GM23338 (cell line): ENCODE measurements around the gene VRK1. TPM values are rescaled to one million over a fixed set of nuclear protein-coding genes. Genes with fewer than 3 reads are reported as not detected.
A peak's percentile ranks its signal among the peaks of the same experiment; 100 is the strongest.

Experiments
- ATAC-seq: fragments of 200-7000 bp; cut with Tn5 transposase; 3 replicates; pipeline ENCODE4 v1.9.1; 2020
- DNase-seq: peaks from one replicate; pipeline ENCODE4 v3.0.0-alpha.2; 2015; ENCODE audit warnings: low spot score
- H2AFZ ChIP-seq: fragments of 200-600 bp; sonication (generic); 2 replicates; pipeline ENCODE4 v1.8.0; 2016; ENCODE audit warnings: antibody characterized with exemption, mild to moderate bottlenecking, moderate library complexity
- H3F3A ChIP-seq: fragments of 200-600 bp; sonication (generic); replicated peaks from 2 replicates; pipeline ENCODE4 v1.8.0; 2017; ENCODE audit warnings: antibody characterized with exemption, mixed run types, low read depth
- H3K27ac ChIP-seq: fragments of 200-600 bp; sonication (generic); 2 replicates; pipeline ENCODE4 v1.6.1; 2016; ENCODE audit warnings: low read depth
- H3K27me3 ChIP-seq: fragments of 200-600 bp; sonication (generic); 2 replicates; pipeline ENCODE4 v1.8.0; 2016; ENCODE audit warnings: mild to moderate bottlenecking, mixed run types, moderate library complexity; ENCODE audit not compliant: insufficient read depth
- H3K36me3 ChIP-seq: fragments of 200-600 bp; sonication (generic); 2 replicates; pipeline ENCODE4 v1.8.0; 2016; ENCODE audit warnings: mild to moderate bottlenecking; ENCODE audit not compliant: insufficient read depth
- H3K4me1 ChIP-seq: fragments of 200-600 bp; sonication (generic); 2 replicates; pipeline ENCODE4 v1.8.0; 2016; ENCODE audit warnings: mild to moderate bottlenecking, moderate library complexity; ENCODE audit not compliant: insufficient read depth
- H3K4me2 ChIP-seq: fragments of 200-600 bp; sonication (generic); 2 replicates; pipeline ENCODE4 v1.7.1; 2017; ENCODE audit warnings: mixed run types
- H3K4me3 ChIP-seq: fragments of 200-600 bp; sonication (generic); 2 replicates; pipeline ENCODE4 v1.6.1; 2016; ENCODE audit warnings: mixed run types
- H3K79me2 ChIP-seq: fragments of 200-600 bp; sonication (generic); replicated peaks from 2 replicates; pipeline ENCODE4 v1.8.0; 2017; ENCODE audit warnings: mild to moderate bottlenecking; ENCODE audit not compliant: insufficient read depth
- H3K9me2 ChIP-seq: fragments of 200-600 bp; sonication (generic); 2 replicates; pipeline ENCODE4 v1.8.0; 2017; ENCODE audit not compliant: insufficient read depth
- H4K20me1 ChIP-seq: fragments of 200-600 bp; sonication (generic); replicated peaks from 2 replicates; pipeline ENCODE4 v1.8.0; 2017; ENCODE audit warnings: mild to moderate bottlenecking; ENCODE audit not compliant: insufficient read depth
- H3K27ac Mint-ChIP-seq: 2 replicates; pipeline ENCODE4 v1.8.0; 2020; ENCODE audit warnings: inconsistent platforms, mild to moderate bottlenecking, moderate library complexity, mixed read lengths
- H3K27me3 Mint-ChIP-seq: 3 replicates; pipeline ENCODE4 v1.8.0; 2022; ENCODE audit warnings: low read depth, mild to moderate bottlenecking, moderate library complexity, mixed read lengths, inconsistent platforms; ENCODE audit not compliant: insufficient read depth, poor library complexity
- H3K36me3 Mint-ChIP-seq: 3 replicates; pipeline ENCODE4 v1.8.0; 2021; ENCODE audit warnings: low read depth, mild to moderate bottlenecking, inconsistent platforms, moderate library complexity, mixed read lengths
- H3K4me1 Mint-ChIP-seq: 3 replicates; pipeline ENCODE4 v1.8.0; 2020; ENCODE audit warnings: mild to moderate bottlenecking, inconsistent platforms, mixed read lengths
- H3K4me3 Mint-ChIP-seq: 3 replicates; pipeline ENCODE4 v1.8.0; 2021; ENCODE audit warnings: moderate library complexity, mild to moderate bottlenecking, inconsistent platforms, mixed read lengths
- H3K9me3 Mint-ChIP-seq: 3 replicates; pipeline ENCODE4 v1.8.0; 2020; ENCODE audit warnings: moderate library complexity, mild to moderate bottlenecking, inconsistent platforms, mixed read lengths
- CREB1 ChIP-seq: fragments of 250-450 bp; sonication (Bioruptor Pico); IDR thresholded peaks from 2 replicates; pipeline ENCODE4 v1.5.0; 2020; ENCODE audit warnings: low read depth, mild to moderate bottlenecking, moderate library complexity
- EZH2 ChIP-seq: fragments of 200-600 bp; sonication (generic); IDR thresholded peaks from one replicate; pipeline ENCODE4 v1.8.0; 2017; ENCODE audit warnings: antibody characterized with exemption, mild to moderate bottlenecking, low read depth; ENCODE audit not compliant: unreplicated experiment
- EZH2phosphoT487 ChIP-seq: fragments of 200-600 bp; sonication (generic); IDR thresholded peaks from one replicate; pipeline ENCODE4 v1.8.1; 2018; ENCODE audit warnings: antibody characterized with exemption; ENCODE audit not compliant: unreplicated experiment
- JUNB ChIP-seq: IDR thresholded peaks from one replicate; pipeline ENCODE4 v1.6.1; 2016; ENCODE audit warnings: antibody characterized with exemption; ENCODE audit not compliant: unreplicated experiment
- NANOG ChIP-seq: IDR thresholded peaks from 2 replicates; pipeline ENCODE4 v1.6.1; 2016; ENCODE audit warnings: antibody characterized with exemption, borderline replicate concordance
- POLR2AphosphoS5 ChIP-seq: IDR thresholded peaks from 2 replicates; pipeline ENCODE4 v1.6.1; 2016; ENCODE audit warnings: antibody characterized with exemption, low read depth
- STAT1 ChIP-seq: IDR thresholded peaks from one replicate; pipeline ENCODE4 v1.6.1; 2016; ENCODE audit warnings: antibody characterized with exemption; ENCODE audit not compliant: unreplicated experiment
- ZNF114 ChIP-seq: fragments of 250-450 bp; sonication (Bioruptor Pico); IDR thresholded peaks from 2 replicates; pipeline ENCODE4 v1.5.0; 2020; ENCODE audit warnings: mild to moderate bottlenecking, moderate library complexity
- ZNF331 ChIP-seq: fragments of 250-450 bp; sonication (Bioruptor Pico); IDR thresholded peaks from 2 replicates; pipeline ENCODE4 v1.5.0; 2020; ENCODE audit warnings: low read depth, mild to moderate bottlenecking, moderate library complexity
- polyA plus RNA-seq: library from polyadenylated mRNA; unstranded; fragments of >200 nt; fragmentation: Nextera tagmentation; extraction: Ambion mirVana; gene quantifications from 2 replicates; pipeline ENCODE4 v1.2.1, GENCODE V29; 2016
- total RNA-seq: library from RNA; depleted of rRNA; stranded (reverse); fragments of >200 nt; shearing (Covaris generic); gene quantifications from 2 replicates; pipeline ENCODE4 v1.2.3, GENCODE V29; 2014
- TF ChIP-seq, protein P1 (sequence below): IDR thresholded peaks from 2 replicates; pipeline ENCODE4 v1.6.1; 2016; ENCODE audit warnings: antibody characterized with exemption
- TF ChIP-seq, protein P2 (sequence below): IDR thresholded peaks from one replicate; pipeline ENCODE4 v1.6.1; 2018; ENCODE audit warnings: antibody characterized with exemption; ENCODE audit not compliant: unreplicated experiment

VRK1 gene
- total and polyA plus RNA-seq, 2 experiments from 2014 or later, result 83.8 to 119 TPM

DNA sequence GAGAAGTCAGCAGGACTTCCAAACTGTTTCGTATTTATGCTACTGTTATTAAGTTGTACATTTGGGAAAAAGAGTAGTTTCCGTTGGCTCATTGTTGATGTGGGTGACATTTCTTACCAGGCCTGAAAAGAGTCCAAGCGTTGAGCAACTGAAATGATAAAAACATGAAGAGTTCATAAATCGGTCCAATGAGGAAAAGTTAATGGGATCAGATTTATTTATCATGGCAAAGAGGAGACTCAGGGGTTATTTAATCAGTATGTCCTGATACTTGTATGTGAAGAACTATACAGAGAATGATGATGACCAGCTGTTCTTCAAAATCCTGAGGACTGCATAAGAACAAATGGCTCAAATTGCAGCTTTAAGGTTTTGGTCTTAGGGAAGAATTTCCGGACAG lies 7.7 kb downstream of the VRK1 start:
- Mint-ChIP-seq H3K27me3 (no peaks in the 10 kb centered on the region), H3K4me1 (peaks cover 25% of the 10 kb centered on the region), H3K36me3 (no peaks in the 10 kb centered on the region), H3K4me3 (no peak overlapping the region), H3K9me3 (no peaks in the 10 kb centered on the region), H3K27ac (peak overlapping the region; percentile 30; the same call in 1 of the 2 replicates)
- Histone ChIP-seq H4K20me1 (peaks cover 40% of the 10 kb centered on the region), H3K4me1 (peaks cover 12% of the 10 kb centered on the region; the same call in 1 of the 2 replicates), H3K4me2 (no peak overlapping the region), H3K27ac (no peak overlapping the region), H3F3A (no peaks in the 10 kb centered on the region), H3K27me3 (no peaks in the 10 kb centered on the region), H3K9me2 (no peaks in the 10 kb centered on the region), H3K4me3 (no peak overlapping the region), H2AFZ (no peak overlapping the region), H3K79me2 (peaks cover 100% of the 10 kb centered on the region), H3K36me3 (no peaks in the 10 kb centered on the region)
- TF ChIP-seq, protein P1, sequence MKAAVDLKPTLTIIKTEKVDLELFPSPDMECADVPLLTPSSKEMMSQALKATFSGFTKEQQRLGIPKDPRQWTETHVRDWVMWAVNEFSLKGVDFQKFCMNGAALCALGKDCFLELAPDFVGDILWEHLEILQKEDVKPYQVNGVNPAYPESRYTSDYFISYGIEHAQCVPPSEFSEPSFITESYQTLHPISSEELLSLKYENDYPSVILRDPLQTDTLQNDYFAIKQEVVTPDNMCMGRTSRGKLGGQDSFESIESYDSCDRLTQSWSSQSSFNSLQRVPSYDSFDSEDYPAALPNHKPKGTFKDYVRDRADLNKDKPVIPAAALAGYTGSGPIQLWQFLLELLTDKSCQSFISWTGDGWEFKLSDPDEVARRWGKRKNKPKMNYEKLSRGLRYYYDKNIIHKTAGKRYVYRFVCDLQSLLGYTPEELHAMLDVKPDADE, result no peak
- TF ChIP-seq, protein P2, sequence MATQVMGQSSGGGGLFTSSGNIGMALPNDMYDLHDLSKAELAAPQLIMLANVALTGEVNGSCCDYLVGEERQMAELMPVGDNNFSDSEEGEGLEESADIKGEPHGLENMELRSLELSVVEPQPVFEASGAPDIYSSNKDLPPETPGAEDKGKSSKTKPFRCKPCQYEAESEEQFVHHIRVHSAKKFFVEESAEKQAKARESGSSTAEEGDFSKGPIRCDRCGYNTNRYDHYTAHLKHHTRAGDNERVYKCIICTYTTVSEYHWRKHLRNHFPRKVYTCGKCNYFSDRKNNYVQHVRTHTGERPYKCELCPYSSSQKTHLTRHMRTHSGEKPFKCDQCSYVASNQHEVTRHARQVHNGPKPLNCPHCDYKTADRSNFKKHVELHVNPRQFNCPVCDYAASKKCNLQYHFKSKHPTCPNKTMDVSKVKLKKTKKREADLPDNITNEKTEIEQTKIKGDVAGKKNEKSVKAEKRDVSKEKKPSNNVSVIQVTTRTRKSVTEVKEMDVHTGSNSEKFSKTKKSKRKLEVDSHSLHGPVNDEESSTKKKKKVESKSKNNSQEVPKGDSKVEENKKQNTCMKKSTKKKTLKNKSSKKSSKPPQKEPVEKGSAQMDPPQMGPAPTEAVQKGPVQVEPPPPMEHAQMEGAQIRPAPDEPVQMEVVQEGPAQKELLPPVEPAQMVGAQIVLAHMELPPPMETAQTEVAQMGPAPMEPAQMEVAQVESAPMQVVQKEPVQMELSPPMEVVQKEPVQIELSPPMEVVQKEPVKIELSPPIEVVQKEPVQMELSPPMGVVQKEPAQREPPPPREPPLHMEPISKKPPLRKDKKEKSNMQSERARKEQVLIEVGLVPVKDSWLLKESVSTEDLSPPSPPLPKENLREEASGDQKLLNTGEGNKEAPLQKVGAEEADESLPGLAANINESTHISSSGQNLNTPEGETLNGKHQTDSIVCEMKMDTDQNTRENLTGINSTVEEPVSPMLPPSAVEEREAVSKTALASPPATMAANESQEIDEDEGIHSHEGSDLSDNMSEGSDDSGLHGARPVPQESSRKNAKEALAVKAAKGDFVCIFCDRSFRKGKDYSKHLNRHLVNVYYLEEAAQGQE, result no peak
- TF ChIP-seq ZNF331 (CRISPR knock-in tag) (no peak), CREB1 (CRISPR knock-in tag) (no peak), ZNF114 (CRISPR knock-in tag) (no peak), EZH2phosphoT487 (no peak), JUNB (no peak)
- ATAC-seq (no peak), DNase-seq (no peak)

DNA sequence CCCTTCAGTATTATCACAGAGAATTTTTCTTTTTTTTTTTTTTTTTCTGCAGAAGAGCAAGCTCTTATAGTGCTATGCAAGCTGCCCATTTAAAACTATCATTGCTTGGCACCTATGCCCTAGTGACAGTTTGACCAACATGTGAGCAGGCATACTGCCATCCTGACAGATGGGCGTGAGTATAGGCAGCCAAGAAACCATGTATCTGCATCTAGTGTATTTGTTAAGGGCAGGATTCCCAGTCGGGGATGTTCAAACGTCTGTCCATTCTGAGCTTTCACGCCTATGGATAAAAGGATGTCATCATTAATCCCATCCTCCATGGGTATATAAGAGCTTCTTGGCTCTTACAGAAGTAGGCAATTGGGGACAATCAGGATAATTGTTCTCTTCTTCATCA lies 8.8 kb downstream of the VRK1 start:
- no peak overlapping the region for H3K4me3 ChIP-seq
- ATAC-seq, result no peak
- TF ChIP-seq STAT1 (no peak), EZH2 (no peak), ZNF331 (CRISPR knock-in tag) (no peak), NANOG (no peak), EZH2phosphoT487 (no peak), POLR2AphosphoS5 (no peak)
- TF ChIP-seq, protein P1, result no peak
- TF ChIP-seq, protein P2, result no peak

More for the DNA sequence above, 8.8 kb downstream of the VRK1 start:
- DNase-seq, result no peak
- no peaks in the 10 kb centered on the region; the same call in 2 of the 3 replicates for H3K36me3 Mint-ChIP-seq
- peaks cover 10% of the 10 kb centered on the region; the same call in 1 of the 2 replicates for H3K4me1 ChIP-seq
- no peaks in the 10 kb centered on the region for H3K27me3 ChIP-seq
- H4K20me1 ChIP-seq, result peaks cover 39% of the 10 kb centered on the region
- H3K4me3 Mint-ChIP-seq, result no peak overlapping the region
- H3K27ac ChIP-seq, result no peak overlapping the region
- no peak overlapping the region for H2AFZ ChIP-seq
- no peaks in the 10 kb centered on the region for H3F3A ChIP-seq
- H3K27me3 Mint-ChIP-seq, result no peaks in the 10 kb centered on the region
- H3K4me1 Mint-ChIP-seq, result peaks cover 25% of the 10 kb centered on the region
- H3K27ac Mint-ChIP-seq, result no peak overlapping the region
- H3K36me3 ChIP-seq, result no peaks in the 10 kb centered on the region
- no peaks in the 10 kb centered on the region for H3K9me2 ChIP-seq
- H3K79me2 ChIP-seq, result peaks cover 100% of the 10 kb centered on the region
- H3K4me2 ChIP-seq, result no peak overlapping the region
- H3K9me3 Mint-ChIP-seq, result no peaks in the 10 kb centered on the region
